Middle frontal gyrus (tissue), 1 donor: Measurements from ENCODE around the gene MIEN1.
"Not testable (repeated sequence)": the region's sequence is repeated elsewhere in the genome, so short reads cannot be mapped to it uniquely, and the experiment has no call there.

ENCODE experiments used
- DNase-seq: peaks from one replicate; pipeline ENCODE4 v3.0.0-alpha.2; 2015; ENCODE audit warnings: low spot score; ENCODE audit errors: extremely low spot score

The MIEN1 gene

DNA sequence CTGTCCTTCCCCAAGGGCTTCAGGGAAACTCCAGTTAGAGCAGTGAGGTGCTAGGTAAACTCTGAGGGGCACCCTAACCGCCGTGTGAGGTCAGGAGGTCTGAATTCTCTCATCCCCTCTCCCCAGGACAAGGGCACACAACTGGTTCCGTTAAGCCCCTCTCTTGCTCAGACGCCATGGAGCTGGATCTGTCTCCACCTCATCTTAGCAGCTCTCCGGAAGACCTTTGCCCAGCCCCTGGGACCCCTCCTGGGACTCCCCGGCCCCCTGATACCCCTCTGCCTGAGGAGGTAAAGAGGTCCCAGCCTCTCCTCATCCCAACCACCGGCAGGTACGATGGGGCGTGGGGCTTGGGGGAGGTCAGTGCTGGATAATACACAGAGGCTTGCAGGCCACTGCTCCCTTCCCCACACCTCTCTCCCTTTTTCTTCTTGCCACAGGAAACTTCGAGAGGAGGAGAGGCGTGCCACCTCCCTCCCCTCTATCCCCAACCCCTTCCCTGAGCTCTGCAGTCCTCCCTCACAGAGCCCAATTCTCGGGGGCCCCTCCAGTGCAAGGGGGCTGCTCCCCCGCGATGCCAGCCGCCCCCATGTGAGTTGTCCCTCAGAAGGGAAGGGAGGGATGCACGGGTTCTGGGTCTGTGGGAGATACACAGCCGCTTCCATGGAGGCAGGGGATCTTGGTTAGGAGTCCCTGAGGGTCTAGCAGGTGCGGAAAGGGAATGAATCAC lies 12.0 kb upstream of the MIEN1 start:
- no peak for DNase-seq

DNA sequence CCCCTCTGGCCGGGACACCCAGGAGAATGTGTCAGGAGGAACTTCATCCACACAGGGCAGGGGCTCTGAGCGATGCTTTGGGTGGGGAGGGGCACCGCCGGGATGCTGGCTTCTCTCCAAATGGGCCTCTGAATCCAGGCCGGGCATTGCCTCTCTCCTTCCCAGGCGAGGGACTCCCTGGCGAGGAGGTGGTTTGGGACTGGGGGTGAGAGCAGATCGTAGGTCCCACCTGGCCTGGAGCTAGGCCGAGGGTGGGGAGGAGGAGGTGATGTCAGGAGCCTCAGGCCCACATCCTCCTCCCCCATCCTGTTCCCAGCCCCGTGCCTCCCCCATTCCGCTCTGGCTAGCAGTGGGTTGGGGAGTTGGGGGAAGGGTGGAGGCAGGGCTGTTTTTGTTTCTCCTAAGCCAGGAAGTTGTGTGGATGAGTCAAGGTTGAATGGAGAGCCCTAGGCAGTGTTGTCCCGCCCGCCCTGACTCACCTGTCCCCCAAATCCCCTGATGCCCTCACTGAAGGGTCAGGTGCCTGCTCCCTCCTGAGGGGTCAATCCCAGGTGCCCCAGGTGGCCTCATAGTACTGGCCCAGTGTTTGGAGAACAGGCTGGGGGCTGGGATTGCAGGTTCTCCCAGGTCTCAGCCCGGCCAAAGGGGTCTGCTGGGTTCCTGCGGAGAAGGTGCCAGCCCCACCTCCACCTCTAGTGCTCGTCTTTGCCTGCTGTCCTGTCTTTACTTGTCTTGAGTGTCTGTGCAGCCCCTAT lies 10.2 kb upstream of the MIEN1 start:
- no peak for DNase-seq

- no peak for DNase-seq
Measured at GRCh38 chr17:39739885-39740356, 9.6 kb upstream of the MIEN1 start.

GRCh38 chr17:39738983-39739884 lies 8.9 kb upstream of the MIEN1 start:
- no peak for DNase-seq

DNA sequence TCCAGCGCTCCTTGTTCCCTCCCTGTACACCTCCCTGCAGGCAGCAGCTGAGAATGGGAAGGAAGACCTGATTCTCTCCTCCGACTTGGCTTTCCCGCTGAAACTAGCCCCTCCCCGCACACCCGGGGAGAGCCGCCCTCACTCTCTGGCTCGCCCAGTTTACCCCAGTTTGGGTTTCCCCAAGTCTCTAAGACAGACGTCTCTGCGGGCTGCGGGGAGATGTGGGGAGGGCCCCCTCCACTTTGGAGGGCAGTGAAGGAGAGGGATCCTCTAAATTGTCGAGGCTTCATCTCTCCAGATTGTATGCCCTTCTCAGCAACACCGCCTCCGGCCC lies 8.2 kb upstream of the MIEN1 start:
- DNase-seq, result no peak

GRCh38 chr17:39737760-39738567 lies 7.6 kb upstream of the MIEN1 start, which contains the start of gene GRB7:
GRB7 (plus strand) TSS chr17:39737938; CDS start chr17:39742302, 4,364 bp downstream.
- DNase-seq, result no peak

- no peak for DNase-seq
Measured at GRCh38 chr17:39737206-39737759, 7.0 kb upstream of the MIEN1 start.

GRCh38 chr17:39736319-39737165 lies 6.2 kb upstream of the MIEN1 start:
- DNase-seq, result no peak

- DNase-seq, result no peak
Measured at GRCh38 chr17:39735882-39736281, 5.5 kb upstream of the MIEN1 start.

DNA sequence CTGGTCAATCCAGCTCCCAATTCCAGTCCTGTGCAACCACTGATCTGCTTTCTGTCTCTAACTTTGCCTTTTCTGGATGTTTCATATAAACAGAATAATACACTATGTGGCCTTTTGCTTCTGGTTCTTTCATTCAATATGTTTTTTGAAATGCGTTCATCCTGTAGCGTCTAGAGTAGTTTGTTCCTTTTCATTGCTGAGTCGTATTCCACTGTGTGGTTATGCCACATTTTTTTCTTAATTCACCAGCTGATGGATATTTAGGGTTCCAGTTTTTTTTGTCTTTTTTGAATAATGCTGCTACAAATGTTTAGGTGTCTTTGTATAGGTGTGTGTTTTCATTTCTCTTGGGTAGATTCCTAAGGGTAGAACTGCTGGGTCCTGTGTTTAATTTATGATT lies 2.3 kb upstream of the MIEN1 start:
- DNase-seq, result no peak

DNA sequence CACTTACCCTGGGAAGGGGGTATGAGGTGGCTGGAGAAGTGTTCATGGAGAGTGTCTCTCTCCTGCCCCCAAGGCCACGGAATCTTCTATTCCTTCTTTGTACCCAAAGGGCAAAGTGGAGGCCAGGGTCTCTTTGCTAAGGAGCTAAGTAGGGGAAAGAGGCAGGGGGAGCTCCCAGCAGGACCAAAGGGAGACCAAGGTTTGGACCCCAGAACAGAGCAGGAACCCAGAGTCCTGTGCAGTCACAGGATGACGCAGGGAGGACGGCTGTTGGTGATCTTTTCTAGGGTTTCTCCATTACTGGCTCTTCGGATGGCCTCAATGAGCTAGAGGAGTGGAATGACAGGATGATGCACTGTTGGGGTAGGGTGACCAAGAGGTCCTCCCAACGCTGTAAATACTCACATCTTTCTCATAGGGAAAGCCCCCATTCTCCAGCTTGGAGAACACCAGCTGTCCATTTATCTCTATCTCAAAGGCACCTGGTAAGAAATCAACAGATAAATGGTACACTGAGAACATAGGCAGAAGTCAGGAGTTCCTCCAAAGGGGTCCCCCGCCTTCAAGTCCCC lies 966 bp downstream of the MIEN1 start:
- no peak for DNase-seq

DNA sequence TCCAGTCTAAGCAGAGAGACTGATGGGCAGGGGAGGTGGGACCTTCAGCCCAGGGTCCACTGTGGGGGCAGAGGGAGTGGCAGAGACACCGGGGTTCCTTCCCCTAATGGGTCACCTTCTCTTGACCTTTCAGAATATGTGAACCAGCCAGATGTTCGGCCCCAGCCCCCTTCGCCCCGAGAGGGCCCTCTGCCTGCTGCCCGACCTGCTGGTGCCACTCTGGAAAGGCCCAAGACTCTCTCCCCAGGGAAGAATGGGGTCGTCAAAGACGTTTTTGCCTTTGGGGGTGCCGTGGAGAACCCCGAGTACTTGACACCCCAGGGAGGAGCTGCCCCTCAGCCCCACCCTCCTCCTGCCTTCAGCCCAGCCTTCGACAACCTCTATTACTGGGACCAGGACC lies 2.8 kb downstream of the MIEN1 start:
- DNase-seq, result no peak

DNA sequence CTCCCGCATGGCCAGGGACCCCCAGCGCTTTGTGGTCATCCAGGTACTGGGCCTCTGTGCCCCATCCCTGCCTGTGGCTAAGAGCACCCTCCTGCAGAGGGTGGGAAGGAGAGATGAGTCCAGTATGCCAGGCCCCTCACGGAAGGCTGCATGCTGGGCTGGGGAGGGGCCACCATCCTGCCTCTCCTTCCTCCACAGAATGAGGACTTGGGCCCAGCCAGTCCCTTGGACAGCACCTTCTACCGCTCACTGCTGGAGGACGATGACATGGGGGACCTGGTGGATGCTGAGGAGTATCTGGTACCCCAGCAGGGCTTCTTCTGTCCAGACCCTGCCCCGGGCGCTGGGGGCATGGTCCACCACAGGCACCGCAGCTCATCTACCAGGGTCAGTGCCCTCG lies 3.7 kb downstream of the MIEN1 start:
- DNase-seq, result no peak

- not testable (repeated sequence) for DNase-seq
Measured at GRCh38 chr17:39725923-39726322, 4.4 kb downstream of the MIEN1 start.

DNA sequence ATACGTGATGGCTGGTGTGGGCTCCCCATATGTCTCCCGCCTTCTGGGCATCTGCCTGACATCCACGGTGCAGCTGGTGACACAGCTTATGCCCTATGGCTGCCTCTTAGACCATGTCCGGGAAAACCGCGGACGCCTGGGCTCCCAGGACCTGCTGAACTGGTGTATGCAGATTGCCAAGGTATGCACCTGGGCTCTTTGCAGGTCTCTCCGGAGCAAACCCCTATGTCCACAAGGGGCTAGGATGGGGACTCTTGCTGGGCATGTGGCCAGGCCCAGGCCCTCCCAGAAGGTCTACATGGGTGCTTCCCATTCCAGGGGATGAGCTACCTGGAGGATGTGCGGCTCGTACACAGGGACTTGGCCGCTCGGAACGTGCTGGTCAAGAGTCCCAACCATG lies 5.6 kb downstream of the MIEN1 start:
- DNase-seq, result no peak

DNA sequence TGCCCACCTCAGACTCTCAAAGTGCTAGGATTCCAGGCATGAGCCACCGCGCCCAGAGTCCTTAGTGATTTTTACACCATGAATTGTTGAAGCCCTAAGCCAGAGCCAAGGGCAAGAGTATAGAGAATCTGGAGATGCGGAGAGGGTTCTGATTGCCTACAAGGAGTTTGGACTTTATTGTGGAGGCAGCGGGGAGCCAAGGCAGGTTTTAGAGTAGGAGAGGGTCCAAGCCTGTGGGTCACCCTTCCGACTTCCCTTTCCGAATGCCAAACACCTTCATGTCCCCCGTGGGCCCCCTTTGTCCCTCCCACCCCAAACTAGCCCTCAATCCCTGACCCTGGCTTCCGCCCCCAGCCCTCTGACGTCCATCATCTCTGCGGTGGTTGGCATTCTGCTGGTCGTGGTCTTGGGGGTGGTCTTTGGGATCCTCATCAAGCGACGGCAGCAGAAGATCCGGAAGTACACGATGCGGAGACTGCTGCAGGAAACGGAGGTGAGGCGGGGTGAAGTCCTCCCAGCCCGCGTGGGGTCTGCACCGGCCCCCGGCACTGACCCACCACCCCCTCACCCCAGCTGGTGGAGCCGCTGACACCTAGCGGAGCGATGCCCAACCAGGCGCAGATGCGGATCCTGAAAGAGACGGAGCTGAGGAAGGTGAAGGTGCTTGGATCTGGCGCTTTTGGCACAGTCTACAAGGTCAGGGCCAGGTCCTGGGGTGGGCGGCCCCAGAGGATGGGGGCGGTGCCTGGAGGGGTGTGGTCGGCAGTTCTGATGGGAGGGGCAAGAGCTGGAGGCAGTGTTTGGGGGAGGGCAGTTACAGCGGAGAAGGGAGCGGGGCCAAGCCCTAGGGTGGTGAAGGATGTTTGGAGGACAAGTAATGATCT lies 7.1 kb downstream of the MIEN1 start:
- DNase-seq, result no peak

DNA sequence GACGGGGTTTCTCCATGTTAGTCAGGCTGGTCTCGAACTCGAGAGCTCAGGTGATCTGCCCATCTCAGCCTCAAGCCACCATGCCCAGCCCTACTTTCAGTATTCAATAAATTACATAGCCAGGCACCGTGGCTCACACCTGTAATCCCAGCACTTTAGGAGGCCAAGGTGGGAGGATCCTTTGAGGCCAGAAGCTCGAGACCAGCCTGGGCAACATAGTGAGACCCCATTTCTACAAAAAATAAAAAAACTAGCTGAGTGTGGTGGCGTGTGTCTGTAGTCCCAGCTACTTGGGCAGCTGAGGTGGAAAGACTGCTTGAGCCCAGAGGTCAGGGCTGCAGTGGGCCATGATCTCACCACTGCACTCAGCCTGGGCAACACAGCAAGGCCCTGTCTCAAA lies 8.2 kb downstream of the MIEN1 start:
- no peak for DNase-seq

DNA sequence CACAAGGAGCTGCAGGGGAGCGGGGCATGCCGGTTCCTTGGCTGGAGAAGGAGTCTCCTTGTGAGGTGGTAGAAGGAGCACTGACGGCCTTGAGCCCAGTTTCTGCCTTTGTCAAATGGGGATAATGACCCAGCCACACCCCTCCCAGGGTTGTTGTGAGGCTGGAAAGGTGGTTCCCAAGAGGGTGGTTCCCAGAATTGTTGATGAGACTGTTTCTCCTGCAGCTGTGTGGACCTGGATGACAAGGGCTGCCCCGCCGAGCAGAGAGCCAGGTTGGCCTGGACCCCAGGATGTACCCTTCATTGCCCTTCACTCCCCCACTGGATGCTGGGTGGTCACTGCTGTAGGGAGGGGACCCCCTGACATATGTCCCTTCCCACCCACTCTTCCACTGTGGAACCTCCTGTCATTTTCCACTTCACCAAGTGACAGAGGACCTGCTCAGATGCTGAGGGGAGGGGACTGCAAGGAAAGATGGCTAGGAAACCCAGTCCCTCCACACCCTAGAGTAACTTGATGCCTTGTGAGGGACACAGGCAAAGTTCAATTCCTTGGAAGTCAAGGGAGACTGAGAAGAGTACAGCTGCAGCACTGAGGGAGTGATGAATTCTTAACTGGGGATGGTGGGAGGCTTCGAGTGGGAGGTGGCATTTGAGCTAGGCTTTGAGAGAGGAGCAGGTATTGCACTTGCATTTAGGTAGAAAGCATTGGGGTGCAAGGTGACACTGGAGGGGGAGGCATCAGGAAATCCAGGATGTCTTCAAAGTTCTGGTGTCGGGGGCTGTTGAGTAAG lies 10.6 kb downstream of the MIEN1 start:
- no peak for DNase-seq
